Limb (tissue), 2 donors: ENCODE measurements around the gene CDIPT.

Experiments
- DNase-seq, 2 donors: peaks; one replicate each; pipeline ENCODE4 v3.0.0-alpha.2; 2016; ENCODE audit errors: extremely low spot score in 2 of 2

Gene CDIPT

DNA sequence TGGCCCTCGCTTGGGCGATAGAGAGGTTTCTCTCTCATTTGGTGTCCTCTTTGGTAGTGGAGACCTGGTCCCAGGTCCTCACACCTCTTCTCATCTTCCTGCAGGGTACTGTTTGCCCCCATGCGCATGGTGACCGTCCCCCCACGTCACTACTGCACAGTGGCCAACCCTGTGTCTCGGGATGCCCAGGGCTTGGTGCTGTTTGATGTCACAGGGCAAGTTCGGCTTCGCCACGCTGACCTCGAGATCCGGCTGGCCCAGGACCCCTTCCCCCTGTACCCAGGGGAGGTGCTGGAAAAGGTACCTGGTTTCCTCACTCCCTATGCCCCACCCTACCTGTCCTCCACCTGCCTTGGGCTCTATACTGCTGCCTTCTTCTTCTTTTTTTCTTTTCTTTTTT is 32.3 kb downstream of the CDIPT start:
- DNase-seq, result no peak

DNA sequence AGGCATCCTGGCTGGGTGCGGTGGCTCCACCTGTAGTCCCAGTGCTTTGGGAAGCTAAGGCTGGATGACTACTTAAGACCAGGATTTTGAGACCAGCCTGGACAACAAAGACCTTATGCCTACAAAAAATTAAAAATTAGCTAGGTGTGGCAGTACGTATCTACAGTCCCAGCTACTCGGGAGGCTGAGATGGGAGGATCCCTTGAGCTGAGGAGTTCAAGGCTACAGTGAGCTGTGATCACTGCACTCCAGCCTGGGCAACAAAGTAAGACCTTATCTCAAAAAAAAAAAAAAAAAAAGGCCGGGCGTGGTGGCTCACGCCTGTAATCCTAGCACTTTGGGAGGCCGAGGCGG is 36.7 kb downstream of the CDIPT start:
- no peak for DNase-seq

DNA sequence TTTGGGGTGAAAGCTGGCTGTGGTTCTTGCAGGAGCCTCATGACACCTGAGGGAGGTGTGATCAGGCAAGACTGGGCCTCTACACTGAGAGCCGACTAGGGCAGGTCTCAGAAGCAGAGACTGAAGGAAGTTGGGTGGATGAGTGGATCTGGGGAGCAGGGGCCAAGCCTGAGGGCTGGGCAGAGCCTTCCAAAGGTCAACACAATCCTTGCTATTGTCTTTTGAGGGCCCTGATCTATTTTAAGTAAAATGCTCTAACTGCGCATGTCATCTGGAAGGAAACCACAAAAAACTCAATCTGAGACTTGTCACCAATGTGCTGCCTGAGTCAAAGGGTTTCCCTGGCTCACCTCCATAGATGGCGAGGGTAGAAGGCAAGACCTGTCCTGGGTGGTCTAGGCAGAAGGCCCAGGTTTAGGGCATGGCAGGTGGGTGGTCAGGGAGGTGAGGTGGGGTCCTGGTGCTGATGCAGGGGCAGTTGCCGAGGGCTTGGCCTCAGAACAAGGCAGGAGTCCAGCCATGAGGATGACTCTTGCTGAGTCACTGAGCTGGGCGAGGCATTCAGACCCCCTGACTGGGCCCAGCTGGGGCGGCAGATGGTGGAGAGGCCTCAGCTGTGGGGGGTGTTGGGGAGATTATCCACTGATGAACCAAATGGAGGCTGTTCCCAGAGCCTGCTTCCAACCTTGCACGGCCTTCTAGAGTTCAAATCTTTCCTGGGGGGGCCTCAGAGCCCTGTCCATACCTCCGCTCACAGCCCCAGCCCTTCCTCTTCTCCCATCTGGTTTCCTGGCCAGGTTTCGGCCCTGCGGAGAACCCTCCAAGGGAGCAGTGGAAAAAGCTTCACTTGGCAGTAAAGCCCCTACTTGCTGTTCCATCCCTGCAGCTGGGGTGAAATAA is 37.6 kb downstream of the CDIPT start:
- peak in 1 of 2 donors; percentile 47 for DNase-seq

DNA sequence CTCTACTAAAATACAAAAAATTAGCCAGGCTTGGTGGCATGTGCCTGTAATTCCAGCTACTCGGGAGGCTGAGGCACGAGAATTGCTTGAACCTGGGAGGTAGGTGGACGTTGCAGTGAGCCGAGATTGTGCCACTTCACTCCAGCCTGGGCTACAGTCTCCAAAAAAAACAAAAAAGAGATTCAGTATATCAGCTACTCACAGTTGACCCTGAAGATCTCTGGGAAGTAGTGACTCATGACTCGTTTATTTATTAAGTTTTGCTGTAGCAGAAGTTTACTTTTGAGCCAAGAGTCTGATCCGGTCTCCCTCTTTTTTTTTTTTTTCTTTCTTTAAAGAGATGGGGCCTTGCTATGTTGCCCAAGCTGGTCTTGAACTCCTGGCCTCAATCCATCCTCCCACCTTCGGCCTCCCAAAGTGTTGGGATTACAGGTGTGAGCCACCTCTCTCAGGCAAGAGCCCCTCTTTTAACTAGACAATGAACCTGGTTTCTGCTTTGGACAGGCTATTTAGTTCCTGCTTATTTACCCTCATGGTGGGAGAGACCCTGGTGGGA is 38.4 kb downstream of the CDIPT start:
- no peak for DNase-seq

DNA sequence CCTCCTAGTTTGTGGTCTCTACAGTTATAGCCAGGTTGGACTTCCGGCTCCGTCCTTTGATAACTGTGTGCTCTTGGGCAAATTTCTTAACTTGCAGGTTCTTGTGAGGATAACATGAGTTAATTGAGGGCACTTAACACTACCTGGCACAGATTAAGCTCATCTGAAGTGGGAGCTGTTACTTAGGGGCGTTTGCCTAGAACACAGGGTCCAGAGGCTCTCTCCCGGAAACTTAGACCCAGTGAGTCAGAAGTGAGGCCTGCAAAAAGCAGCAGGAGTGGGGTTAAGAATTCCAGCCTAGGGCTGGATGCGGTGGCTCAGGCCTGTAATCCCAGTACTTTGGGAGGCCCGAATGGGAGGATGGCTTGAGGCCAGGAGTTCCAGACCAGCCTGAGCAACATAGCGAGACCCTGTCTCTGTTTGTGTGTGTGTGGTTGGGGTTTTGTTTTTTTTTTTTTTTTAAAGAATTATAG is 41.3 kb downstream of the CDIPT start:
- DNase-seq, result no peak

DNA sequence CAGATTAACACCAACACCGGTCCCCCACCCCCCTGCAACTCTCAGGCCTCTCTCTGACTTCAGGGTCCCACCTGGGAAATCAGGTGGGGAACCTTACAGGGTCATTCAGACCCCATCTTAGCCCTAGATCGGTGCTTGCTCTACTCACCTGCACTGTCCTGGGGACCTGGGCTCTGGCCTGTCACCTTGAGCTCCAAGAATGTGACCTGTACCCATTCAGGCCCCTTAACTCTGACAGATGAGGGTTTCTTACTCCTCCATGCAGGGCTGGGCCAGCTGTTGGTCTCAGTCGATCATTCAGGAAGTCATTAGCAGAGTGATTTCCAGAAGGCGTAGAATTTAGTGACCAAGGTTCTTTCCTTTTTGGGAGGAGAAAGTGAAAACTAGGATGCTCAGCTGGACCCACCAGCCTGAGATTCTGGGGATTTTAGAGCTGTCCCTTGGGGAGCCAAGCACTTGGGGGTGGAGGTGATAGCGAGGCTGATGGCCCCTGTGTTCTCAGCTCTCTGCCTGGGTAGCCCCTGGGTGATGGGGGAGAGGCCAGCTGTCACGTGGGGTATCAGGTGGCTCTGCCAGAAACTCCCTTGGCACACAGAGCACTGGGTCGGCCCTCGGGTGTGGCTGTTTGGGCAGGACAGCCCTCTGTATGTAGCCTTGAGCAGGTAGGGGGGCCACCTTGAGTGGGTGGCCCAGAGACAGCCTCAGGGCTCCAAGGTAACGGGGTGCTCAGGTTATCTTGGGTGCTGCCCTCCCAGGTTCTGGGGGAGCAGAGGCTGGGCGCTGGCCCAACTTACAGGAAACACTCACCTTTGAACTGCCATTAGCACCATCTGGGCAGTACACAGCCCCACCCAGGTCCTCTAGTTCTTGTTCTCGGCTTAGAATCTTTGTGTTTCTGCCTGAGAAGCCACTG is 42.0 kb downstream of the CDIPT start:
- DNase-seq, result no peak

DNA sequence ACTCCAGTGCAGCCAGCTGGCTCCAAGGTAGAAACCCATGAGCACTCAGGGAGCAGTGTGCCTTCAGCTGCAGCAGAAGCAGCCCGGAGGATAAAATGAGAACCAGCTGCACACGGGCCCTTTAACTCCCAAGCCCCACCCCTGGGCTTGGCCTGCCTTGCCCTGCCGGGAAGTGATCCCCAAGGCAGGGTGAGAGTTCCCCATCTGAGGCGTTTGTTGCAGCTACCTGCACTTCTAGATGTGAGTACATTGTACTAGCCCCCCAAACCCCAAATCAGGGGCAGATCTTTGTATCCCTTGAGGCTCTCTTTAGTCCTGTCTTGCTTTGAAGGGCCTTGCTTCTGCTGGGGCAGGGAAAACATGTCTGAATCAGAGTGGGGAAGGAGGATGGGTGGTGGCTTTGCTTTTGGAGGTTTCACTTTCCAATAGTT is 42.7 kb downstream of the CDIPT start, which contains the start of gene MVP:
MVP (plus strand) TSS at position 192 of the 431 bp plus-strand sequence. CDS start 10,088 bp downstream, outside the sequence.
- DNase-seq, result peak; percentile 46 to 62

DNA sequence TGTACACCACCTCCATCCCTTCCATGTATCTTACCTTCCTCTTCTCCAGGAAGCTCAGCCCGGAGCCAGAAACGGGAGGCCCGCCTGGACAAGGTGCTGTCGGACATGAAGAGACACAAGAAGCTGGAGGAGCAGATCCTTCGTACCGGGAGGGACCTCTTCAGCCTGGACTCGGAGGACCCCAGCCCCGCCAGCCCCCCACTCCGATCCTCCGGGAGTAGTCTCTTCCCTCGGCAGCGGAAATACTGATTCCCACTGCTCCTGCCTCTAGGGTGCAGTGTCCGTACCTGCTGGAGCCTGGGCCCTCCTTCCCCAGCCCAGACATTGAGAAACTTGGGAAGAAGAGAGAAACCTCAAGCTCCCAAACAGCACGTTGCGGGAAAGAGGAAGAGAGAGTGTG is 43.5 kb downstream of the CDIPT start:
- no peak for DNase-seq

DNA sequence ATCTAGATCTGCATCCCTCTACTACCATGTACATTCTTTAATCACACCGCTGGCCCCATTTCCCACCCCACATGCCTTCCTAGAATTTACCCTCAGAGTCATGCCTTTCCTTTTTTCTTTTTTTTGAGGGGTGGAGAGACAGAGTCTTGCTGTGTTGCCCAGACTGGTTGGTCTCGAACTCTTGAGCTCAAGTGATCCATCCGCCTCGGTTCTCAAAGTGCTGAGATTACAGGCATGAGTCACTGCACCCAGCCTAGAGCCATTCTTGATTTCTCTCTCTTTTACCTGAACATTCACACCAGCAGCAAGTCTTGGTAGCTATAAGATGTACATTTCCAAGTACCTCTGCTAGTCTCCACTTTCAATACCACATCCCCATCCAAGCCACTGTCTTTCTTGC is 44.9 kb downstream of the CDIPT start:
- no peak for DNase-seq

DNA sequence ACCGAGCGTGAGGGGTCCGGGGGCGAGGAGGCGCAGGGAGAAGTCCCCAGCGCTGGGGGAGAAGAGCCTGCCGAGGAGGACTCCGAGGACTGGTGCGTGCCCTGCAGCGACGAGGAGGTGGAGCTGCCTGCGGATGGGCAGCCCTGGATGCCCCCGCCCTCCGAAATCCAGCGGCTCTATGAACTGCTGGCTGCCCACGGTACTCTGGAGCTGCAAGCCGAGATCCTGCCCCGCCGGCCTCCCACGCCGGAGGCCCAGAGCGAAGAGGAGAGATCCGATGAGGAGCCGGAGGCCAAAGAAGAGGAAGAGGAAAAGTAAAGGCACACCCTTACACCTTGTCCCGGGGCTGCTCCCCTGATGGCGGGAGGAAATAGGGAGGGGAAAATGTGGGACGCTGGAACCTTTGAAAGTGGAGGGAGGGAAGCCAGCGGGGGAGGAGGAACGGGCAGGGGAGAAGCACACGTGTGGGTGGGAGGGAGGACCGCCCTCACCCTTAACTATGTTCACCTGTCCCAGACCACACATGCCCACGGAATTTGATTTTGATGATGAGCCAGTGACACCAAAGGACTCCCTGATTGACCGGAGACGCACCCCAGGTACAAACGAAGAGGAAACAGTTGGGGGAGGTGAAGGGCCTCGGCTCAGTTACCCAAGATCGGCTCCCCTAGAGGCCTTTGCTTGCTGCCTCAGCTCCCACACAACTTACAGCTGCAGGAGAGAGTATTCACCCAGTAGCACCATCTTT is 46.2 kb downstream of the CDIPT start:
- DNase-seq, result peak in 1 of 2 donors; percentile 66

DNA sequence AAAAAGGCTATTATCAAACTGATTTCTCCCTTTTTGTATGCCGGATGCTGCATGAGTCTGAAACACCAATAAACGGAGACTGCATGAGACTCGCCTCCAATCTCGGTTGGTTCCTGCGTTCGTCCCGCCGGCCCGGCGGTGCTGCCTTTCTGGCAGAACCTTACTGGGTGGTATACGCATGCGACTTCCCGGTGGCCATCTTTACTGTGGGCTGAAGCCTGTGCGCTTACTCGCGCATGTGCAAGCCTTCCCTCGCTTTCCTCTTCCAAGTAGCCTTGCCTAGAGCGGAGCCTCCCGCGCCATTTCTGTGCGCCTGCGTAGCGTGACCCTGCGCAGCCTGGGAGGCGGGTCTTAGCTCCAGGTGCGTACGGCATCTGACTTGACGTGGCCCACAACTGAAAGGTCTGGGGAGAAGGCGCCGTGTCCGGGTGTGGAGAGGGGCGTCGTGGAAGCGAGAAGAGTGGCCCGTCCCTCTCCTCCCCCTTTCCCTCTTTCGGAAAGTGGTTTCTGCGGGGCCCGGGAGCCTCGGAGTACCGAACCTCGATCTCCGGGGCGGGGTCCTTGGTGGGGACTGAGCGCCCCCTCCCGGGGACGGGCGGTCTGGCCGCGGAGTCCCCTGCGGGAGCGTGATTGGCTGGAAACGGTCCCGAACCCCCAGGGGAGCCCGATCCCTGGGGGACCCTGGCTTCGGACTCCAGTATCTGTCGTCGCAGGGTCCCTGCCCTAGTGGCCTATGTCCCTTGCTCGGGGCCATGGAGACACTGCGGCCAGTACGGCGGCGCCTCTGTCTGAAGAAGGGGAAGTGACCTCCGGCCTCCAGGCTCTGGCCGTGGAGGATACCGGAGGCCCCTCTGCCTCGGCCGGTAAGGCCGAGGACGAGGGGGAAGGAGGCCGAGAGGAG is 47.0 kb downstream of the CDIPT start, which contains the start of gene PAGR1:
PAGR1 (plus strand) TSS at position 360 of the 901 bp plus-strand sequence; CDS start at position 734, 374 bp downstream.
- peak; percentile 97 to 99 for DNase-seq

DNA sequence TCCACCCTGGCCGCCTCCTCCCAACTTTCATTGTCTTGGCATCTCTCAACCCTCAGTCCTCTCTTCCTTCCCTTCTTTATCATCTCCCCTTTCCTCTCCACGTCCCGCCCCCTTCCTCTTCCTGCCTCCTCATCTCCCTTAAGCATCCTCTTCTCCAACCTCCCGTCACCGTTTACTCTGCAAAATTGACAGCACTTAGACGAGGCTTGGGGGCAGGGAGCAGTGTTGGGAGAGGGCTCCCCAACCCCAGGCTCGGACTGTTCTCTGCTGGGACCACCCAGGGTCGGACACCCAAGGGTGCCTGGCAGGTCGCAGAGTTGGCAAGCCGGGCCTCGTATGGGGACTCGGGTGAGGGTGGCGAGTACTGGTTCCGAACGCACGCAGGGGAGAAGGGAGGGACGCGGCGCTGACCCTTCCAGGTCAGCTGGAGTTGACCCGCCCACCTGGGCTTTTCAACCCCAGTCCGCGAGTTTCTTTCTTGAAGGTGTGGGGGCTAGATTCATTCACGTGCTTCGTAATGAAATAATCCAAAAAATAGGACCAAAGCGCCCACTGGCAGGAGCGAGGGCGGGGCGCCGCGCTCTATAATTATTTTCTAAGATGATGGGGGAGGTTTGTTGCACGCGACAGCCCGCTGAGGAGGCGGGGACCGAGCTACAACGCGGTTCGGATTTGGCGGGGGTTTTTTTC is 47.8 kb downstream of the CDIPT start:
- peak in 1 of 2 donors; percentile 60 for DNase-seq

DNA sequence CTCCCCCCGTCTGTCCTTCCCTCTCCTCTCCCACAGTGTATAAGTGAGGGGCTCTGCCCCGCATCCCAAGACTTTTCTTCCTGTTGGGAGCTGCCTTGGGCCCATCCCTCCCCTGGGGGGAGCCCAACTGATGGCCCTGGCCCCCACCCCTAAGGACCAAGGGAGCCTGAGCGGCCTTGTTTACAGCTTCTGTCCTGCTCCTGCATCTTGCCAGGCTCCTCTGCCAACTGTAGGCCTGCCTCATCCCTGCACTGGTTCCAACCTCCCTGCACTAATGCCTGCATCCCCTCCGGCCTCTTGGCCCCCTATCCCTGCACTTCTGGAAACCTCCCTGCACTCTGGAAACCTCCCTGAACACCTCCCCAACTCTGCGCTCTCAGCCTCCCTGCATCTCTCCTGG is 48.4 kb downstream of the CDIPT start:
- no peak for DNase-seq

DNA sequence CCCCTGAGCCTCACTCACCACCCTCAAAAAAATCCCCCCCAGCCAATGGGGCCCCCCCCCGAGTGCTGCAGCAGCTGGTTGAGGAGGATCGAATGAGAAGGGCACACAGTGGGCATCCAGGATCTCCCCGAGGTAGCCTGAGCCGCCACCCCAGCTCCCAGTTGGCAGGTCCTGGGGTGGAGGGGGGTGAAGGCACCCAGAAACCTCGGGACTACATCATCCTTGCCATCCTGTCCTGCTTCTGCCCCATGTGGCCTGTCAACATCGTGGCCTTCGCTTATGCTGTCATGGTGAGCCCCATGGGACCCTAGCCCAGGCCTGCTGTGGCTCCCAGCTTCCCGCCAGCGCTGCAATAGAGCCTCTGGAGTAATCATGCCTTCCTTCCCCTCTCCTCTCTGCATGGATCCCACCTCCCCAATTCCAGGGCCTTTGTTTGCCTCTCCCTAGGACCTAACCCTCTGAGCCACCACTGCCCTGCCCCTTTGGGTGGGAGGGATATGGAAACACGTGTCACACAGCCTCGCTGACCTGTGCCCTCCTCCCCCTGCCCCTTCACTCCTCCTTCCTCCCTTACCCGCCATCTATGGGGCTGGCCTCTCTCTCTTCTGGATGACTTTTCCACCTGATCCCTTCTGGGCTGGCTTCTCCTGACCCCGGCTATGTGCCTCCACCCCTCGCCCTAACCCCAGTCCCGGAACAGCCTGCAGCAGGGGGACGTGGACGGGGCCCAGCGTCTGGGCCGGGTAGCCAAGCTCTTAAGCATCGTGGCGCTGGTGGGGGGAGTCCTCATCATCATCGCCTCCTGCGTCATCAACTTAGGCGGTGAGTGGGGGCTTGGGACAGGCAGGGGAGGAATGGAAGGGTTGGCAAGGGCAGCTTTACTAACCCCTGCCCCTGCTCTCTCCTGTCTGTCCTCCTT is 49.1 kb downstream of the CDIPT start:
- DNase-seq, result no peak

DNA sequence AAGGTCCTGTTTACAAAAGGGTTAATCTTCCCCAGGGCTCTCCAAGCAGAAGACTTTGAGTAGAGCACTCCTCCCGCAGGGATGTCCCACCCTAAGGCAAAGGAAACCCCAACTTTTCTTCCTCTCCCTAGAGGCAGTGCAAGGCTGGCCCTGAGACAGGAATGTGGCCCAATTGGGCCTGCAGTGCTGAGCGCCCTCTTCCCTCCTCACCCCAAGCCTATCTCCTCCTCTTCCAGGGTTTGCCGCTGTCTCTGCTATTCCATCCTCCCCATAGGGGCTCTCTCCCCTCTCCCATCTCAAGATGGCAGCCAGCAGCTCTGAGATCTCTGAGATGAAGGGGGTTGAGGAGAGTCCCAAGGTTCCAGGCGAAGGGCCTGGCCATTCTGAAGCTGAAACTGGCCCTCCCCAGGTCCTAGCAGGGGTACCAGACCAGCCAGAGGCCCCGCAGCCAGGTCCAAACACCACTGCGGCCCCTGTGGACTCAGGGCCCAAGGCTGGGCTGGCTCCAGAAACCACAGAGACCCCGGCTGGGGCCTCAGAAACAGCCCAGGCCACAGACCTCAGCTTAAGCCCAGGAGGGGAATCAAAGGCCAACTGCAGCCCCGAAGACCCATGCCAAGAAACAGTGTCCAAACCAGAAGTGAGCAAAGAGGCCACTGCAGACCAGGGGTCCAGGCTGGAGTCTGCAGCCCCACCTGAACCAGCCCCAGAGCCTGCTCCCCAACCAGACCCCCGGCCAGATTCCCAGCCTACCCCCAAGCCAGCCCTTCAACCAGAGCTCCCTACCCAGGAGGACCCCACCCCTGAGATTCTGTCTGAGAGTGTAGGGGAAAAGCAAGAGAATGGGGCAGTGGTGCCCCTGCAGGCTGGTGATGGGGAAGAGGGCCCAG is 50.0 kb downstream of the CDIPT start:
- no peak for DNase-seq

DNA sequence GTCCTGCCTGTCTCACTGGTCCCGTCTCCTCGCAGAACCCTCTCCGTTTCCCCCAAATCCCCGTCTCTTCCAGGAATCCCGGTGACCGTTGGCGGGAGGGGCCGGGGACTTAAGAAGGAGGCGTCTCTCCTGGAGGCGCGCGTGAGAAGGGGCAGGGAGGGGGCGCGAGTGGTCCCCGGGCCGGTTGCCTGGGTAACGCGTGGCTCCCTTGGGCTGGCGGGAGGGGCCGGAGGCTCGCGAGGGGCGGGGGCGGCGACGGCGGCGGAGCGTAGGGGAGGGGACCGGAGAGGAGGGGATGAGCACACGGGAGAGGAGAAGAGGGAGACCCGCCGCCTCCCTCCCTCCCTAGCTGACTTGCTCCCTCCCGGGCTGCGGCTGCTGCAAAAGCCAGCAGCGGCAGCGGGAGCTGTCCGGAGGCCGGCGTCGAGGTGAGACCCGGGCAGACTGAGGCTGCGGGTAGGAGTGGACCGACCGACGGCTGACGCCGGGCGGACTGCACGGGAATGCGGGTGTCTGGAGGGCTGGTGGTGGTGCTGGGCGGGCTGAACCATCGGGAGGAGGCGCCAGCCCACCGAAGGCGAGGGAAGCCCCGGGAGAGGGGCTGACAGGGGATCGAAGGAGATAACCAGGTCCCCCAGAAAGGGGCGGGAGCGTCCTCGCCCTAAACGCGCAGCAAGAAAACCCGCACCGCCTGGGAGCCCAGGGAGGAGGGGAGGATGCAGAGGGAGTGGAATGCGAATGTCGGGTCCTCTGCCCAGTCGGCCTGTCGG is 50.9 kb downstream of the CDIPT start, which contains the start of gene PRRT2:
PRRT2 (plus strand) TSS at position 298 of the 770 bp plus-strand sequence. CDS start 862 bp downstream, outside the sequence.
- DNase-seq, result peak; percentile 69 to 93
